Trophoblast cell (in vitro differentiated cells and primary cell): ENCODE measurements around the gene PSMC3IP.

ENCODE experiments used
- DNase-seq, 2 donors: peaks; one replicate each; pipeline ENCODE4 v3.0.0-alpha.2; 2016
- H2AFZ ChIP-seq: 2 replicates; pipeline ENCODE4 v1.6.1; 2013; ENCODE audit warnings: low read length, moderate library complexity, mild to moderate bottlenecking; ENCODE audit not compliant: insufficient read depth, poor library complexity
- H2AK5ac ChIP-seq: 2 replicates; pipeline ENCODE4 v1.6.1; 2013; ENCODE audit warnings: mild to moderate bottlenecking, low read length
- H2BK120ac ChIP-seq: 2 replicates; pipeline ENCODE4 v1.6.1; 2013; ENCODE audit warnings: low read length, mild to moderate bottlenecking, moderate library complexity; ENCODE audit not compliant: insufficient read depth, poor library complexity
- H2BK12ac ChIP-seq: 2 replicates; pipeline ENCODE4 v1.6.1; 2013; ENCODE audit warnings: mild to moderate bottlenecking, low read length, moderate library complexity
- H2BK5ac ChIP-seq: 2 replicates; pipeline ENCODE4 v1.6.1; 2013; ENCODE audit warnings: low read length, low read depth, moderate library complexity, mild to moderate bottlenecking; ENCODE audit not compliant: poor library complexity
- H3K14ac ChIP-seq: 2 replicates; pipeline ENCODE4 v1.6.1; 2013; ENCODE audit warnings: mild to moderate bottlenecking, low read length
- H3K18ac ChIP-seq: 2 replicates; pipeline ENCODE4 v1.6.1; 2013; ENCODE audit warnings: mild to moderate bottlenecking, low read length
- H3K23ac ChIP-seq: 2 replicates; pipeline ENCODE4 v1.6.1; 2013; ENCODE audit warnings: low read length
- H3K27ac ChIP-seq: 2 replicates; pipeline ENCODE4 v1.5.1; 2013; ENCODE audit warnings: low read depth, mild to moderate bottlenecking, inconsistent platforms, low read length, moderate library complexity
- H3K27me3 ChIP-seq: 2 replicates; pipeline ENCODE4 v1.6.1; 2013; ENCODE audit warnings: inconsistent platforms, mild to moderate bottlenecking, low read length, moderate library complexity; ENCODE audit not compliant: insufficient read depth
- H3K36me3 ChIP-seq, 2 experiments: 1 replicate in 1 of 2; 2 replicates in 1 of 2; pipeline ENCODE4 v1.6.1; 2013; ENCODE audit warnings: low read length in 2 of 2, mild to moderate bottlenecking in 2 of 2, moderate library complexity in 1 of 2; ENCODE audit not compliant: insufficient read depth in 2 of 2, control insufficient read depth in 1 of 2
- H3K4ac ChIP-seq: 2 replicates; pipeline ENCODE4 v1.6.1; 2013; ENCODE audit warnings: low read depth, mild to moderate bottlenecking, low read length, moderate library complexity
- H3K4me1 ChIP-seq, 2 experiments: 1 replicate in 1 of 2; 2 replicates in 1 of 2; pipeline ENCODE4 v1.6.1; 2013; ENCODE audit warnings: low read length in 2 of 2, mild to moderate bottlenecking in 2 of 2, moderate library complexity in 1 of 2; ENCODE audit not compliant: insufficient read depth in 2 of 2, control insufficient read depth in 1 of 2
- H3K4me2 ChIP-seq: 2 replicates; pipeline ENCODE4 v1.6.1; 2013; ENCODE audit warnings: inconsistent platforms, mild to moderate bottlenecking, low read length, moderate library complexity
- H3K4me3 ChIP-seq: 2 replicates; pipeline ENCODE4 v1.5.1; 2013; ENCODE audit warnings: mild to moderate bottlenecking, low read depth, low read length, inconsistent platforms
- H3K79me1 ChIP-seq: one replicate; pipeline ENCODE4 v1.6.1; 2013; ENCODE audit warnings: low read length
- H3K79me2 ChIP-seq: 2 replicates; pipeline ENCODE4 v1.6.1; 2013; ENCODE audit warnings: low read length, mild to moderate bottlenecking; ENCODE audit not compliant: control insufficient read depth, insufficient read depth, poor library complexity
- H3K9ac ChIP-seq: 2 replicates; pipeline ENCODE4 v1.6.1; 2013; ENCODE audit warnings: mild to moderate bottlenecking, low read length
- H3K9me3 ChIP-seq: 2 replicates; pipeline ENCODE4 v1.6.1; 2013; ENCODE audit warnings: low read depth, mild to moderate bottlenecking, control low read depth, inconsistent platforms, low read length; ENCODE audit not compliant: insufficient read depth
- H4K12ac ChIP-seq: 2 replicates; pipeline ENCODE4 v1.6.1; 2013; ENCODE audit warnings: low read depth, mild to moderate bottlenecking, low read length, moderate library complexity
- H4K8ac ChIP-seq: 2 replicates; pipeline ENCODE4 v1.6.1; 2013; ENCODE audit warnings: low read depth, mild to moderate bottlenecking, low read length, moderate library complexity
- H4K91ac ChIP-seq: one replicate; pipeline ENCODE4 v1.6.1; 2013; ENCODE audit warnings: low read depth, mild to moderate bottlenecking, low read length, moderate library complexity
- WGBS: extraction: QIAGEN DNeasy Blood & Tissue Kit; methylation state at CpG from one replicate; pipeline ENCODE4 v1.1.7; 2013; ENCODE audit warnings: missing lambda C conversion rate; ENCODE audit not compliant: insufficient read length, insufficient coverage; ENCODE audit errors: extremely low coverage; 5-methylcytosine and 5-hydroxymethylcytosine counted together

PSMC3IP gene

DNA sequence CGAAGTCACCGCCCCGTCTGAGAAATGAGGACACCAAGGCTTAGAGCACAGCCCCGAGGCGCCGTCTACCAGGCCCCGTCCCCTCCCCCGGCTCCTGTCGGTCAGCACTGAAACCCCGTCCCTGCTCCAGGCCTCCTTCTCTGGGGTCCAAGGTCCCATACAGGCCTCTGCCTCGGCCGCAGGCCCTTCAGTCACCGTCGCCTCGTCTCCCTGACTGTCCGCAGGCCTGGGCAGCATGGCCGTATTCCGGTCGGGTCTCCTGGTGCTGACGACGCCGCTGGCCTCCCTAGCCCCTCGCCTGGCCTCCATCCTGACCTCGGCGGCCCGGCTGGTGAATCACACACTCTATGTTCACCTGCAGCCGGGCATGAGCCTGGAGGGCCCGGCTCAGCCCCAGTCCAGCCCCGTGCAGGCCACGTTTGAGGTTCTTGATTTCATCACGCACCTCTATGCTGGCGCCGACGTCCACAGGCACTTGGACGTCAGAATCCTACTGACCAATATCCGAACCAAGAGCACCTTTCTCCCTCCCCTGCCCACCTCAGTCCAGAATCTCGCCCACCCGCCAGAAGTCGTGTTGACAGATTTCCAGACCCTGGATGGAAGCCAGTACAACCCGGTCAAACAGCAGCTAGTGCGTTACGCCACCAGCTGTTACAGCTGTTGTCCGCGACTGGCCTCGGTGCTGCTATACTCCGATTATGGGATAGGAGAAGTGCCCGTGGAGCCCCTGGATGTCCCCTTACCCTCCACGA, 15.0 kb downstream of the PSMC3IP start:
- Histone ChIP-seq H3K4me2 (peak overlapping the region; percentile 77), H3K4me3 (peak overlapping the region; percentile 85), H4K91ac (peak overlapping the region; percentile 81), H3K79me2 (peaks cover 10% of the 10 kb centered on the region), H2AFZ (peak overlapping the region; percentile 9), H3K14ac (peak overlapping the region; percentile 66), H4K8ac (peak overlapping the region; percentile 87), H2BK12ac (no peak overlapping the region), H3K27me3 (no peaks in the 10 kb centered on the region), H3K18ac (peak overlapping the region; percentile 37), H3K9me3 (no peaks in the 10 kb centered on the region), H3K9ac (peak overlapping the region; percentile 83), H4K12ac (peak overlapping the region; percentile 26), H2BK120ac (peak overlapping the region; percentile 5), H3K4ac (peak overlapping the region; percentile 63), H3K79me1 (peaks cover 14% of the 10 kb centered on the region), H2AK5ac (peak overlapping the region; percentile 90), H3K36me3 (peaks cover 26 to 29% of the 10 kb centered on the region in 2 experiments), H3K4me1 (peaks cover 11 to 14% of the 10 kb centered on the region in 2 experiments), H2BK5ac (peak overlapping the region; percentile 5), H3K27ac (peak overlapping the region; percentile 43), H3K23ac (no peak overlapping the region)
- no CpG with 5 or more reads among the region's 48 CpGs for WGBS
- peak; percentile 75 to 86 for DNase-seq

DNA sequence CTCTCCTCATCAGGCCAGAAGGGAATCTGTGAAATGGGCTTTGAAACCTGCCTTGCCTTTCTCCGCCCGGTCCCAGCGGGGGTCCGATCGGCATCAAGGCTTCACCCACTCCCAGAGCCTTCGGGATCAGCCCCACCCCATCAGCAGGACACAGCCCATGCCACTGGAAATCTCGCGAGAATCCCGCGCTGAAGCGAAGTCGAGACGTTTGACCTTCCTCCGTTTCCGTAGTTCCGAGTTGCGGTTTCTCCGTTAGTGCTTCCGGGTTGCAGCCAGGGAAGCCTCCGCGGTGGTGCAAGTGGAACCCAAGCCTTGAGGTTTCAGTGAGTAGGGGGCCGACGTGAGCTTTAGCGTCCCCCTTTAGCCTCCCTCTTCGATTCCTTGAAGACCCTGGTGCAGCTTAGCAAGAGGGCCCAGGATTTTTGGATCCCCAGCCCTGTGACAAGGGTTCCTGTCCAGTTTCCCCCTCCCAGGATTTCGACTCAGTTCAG, 15.6 kb downstream of the PSMC3IP start, which contains the start of gene COASY:
Gene COASY (plus strand): TSS at position 252 of the 491 bp plus-strand sequence. CDS start 475 bp downstream, outside the sequence.
- peaks cover 8% of the 10 kb centered on the region for H3K79me1 ChIP-seq
- H4K91ac ChIP-seq = peak within 1 kb of the TSS; percentile 92
- peak; percentile 94 to 100 for DNase-seq
- H3K4me3 ChIP-seq = peak within 1 kb of the TSS; percentile 85
- no peaks in the 10 kb centered on the region for H3K9me3 ChIP-seq
- H2BK120ac ChIP-seq = peak within 1 kb of the TSS; percentile 46
- peak within 1 kb of the TSS; percentile 87 for H4K8ac ChIP-seq
- no CpG with 5 or more reads among the region's 26 CpGs for WGBS
- peak within 1 kb of the TSS; percentile 5 for H2BK5ac ChIP-seq
- H2AK5ac ChIP-seq = peak within 1 kb of the TSS; percentile 90
- peak within 1 kb of the TSS; percentile 73 for H3K14ac ChIP-seq
- peak within 1 kb of the TSS; percentile 77 for H3K4me2 ChIP-seq
- H3K27me3 ChIP-seq = no peaks in the 10 kb centered on the region
- peak within 1 kb of the TSS; percentile 82 for H3K4ac ChIP-seq
- H2BK12ac ChIP-seq = no peak within 1 kb of the TSS
- H3K4me1 ChIP-seq = peaks cover 10 to 12% of the 10 kb centered on the region in 2 experiments
- peak within 1 kb of the TSS; percentile 96 for H4K12ac ChIP-seq
- peak within 1 kb of the TSS; percentile 83 for H3K9ac ChIP-seq
- H3K36me3 ChIP-seq = peaks cover 26 to 29% of the 10 kb centered on the region in 2 experiments
- H3K79me2 ChIP-seq = peaks cover 4% of the 10 kb centered on the region
- H2AFZ ChIP-seq = peak within 1 kb of the TSS; percentile 19
- peak within 1 kb of the TSS; percentile 37 for H3K18ac ChIP-seq
- H3K27ac ChIP-seq = peak within 1 kb of the TSS; percentile 43
- H3K23ac ChIP-seq = no peak within 1 kb of the TSS

DNA sequence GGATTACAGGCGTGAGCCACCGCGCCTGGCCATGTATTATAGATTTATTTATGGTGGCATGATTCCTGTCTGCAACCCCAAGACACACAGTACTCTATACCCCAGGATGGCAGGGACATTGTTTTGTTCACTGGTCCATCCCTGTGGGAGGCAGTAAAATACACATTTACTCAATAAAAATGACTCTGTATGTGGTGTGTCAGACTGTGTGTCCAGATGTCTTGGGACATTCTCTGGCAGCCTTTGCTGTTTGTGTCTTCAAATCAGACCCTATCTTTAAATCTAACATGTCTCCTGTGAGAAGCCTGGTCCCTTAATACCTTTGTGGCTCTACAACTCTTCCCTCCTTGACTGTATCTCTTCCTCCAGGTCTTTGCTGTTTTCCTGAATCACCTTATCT, 17.3 kb downstream of the PSMC3IP start:
- Histone ChIP-seq H3K9me3 (no peaks in the 10 kb centered on the region), H3K4me2 (no peak overlapping the region), H3K4ac (no peak overlapping the region), H4K12ac (no peak overlapping the region), H3K23ac (no peak overlapping the region), H3K4me1 (peaks cover 8 to 9% of the 10 kb centered on the region in 2 experiments), H3K36me3 (peaks cover 14 to 15% of the 10 kb centered on the region in 2 experiments), H3K18ac (no peak overlapping the region), H3K27me3 (no peaks in the 10 kb centered on the region), H2BK5ac (no peak overlapping the region), H3K14ac (no peak overlapping the region), H4K91ac (no peak overlapping the region), H3K9ac (no peak overlapping the region), H2BK12ac (no peak overlapping the region), H2BK120ac (no peak overlapping the region), H3K4me3 (no peak overlapping the region), H2AFZ (no peak overlapping the region), H4K8ac (no peak overlapping the region), H3K79me1 (peaks cover 4% of the 10 kb centered on the region), H3K79me2 (peaks cover 4% of the 10 kb centered on the region), H2AK5ac (no peak overlapping the region), H3K27ac (no peak overlapping the region)
- DNase-seq = no peak
- no CpG with 5 or more reads among the region's 3 CpGs for WGBS

DNA sequence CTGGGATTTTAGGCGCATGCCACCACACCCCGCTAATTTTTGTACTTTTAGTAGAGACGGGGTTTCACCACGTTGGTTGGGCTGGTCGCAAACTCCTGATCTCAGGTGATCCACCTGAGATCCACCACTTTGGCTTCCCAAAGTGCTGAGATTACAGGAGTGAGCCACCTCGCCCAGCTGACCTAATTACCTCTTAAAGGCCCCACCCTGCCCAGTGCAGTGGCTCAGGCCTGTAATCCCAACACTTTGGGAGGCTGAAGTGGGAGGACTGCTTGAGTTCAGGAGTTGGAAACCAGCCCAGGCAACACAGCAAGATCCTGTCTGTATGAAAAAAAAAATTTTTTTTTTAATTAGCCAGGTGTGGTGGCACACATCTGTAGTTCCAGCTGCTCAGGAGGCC, 18.5 kb downstream of the PSMC3IP start:
- H4K8ac ChIP-seq = no peak overlapping the region
- no peak overlapping the region for H3K4me3 ChIP-seq
- no peak overlapping the region for H3K4ac ChIP-seq
- peaks cover 12 to 13% of the 10 kb centered on the region in 2 experiments for H3K4me1 ChIP-seq
- no peak overlapping the region for H2BK5ac ChIP-seq
- no peaks in the 10 kb centered on the region for H3K9me3 ChIP-seq
- H2AFZ ChIP-seq = no peak overlapping the region
- H3K4me2 ChIP-seq = no peak overlapping the region
- WGBS = no CpG with 5 or more reads among the region's 6 CpGs
- H4K12ac ChIP-seq = no peak overlapping the region
- H3K27ac ChIP-seq = no peak overlapping the region
- H3K79me2 ChIP-seq = peaks cover 11% of the 10 kb centered on the region
- H3K79me1 ChIP-seq = peaks cover 15% of the 10 kb centered on the region
- DNase-seq = no peak
- H2BK12ac ChIP-seq = no peak overlapping the region
- H3K14ac ChIP-seq = no peak overlapping the region
- no peak overlapping the region for H4K91ac ChIP-seq
- no peak overlapping the region for H2BK120ac ChIP-seq
- H3K18ac ChIP-seq = no peak overlapping the region
- H3K27me3 ChIP-seq = no peaks in the 10 kb centered on the region
- no peak overlapping the region for H3K9ac ChIP-seq
- no peak overlapping the region for H2AK5ac ChIP-seq
- H3K36me3 ChIP-seq = peaks cover 3 to 4% of the 10 kb centered on the region in 2 experiments
- no peak overlapping the region for H3K23ac ChIP-seq
